ENCODE data around the gene KIFBP.
"Not testable (repeated sequence)": the region's sequence is repeated elsewhere in the genome, so short reads cannot be mapped to it uniquely, and the experiment has no call there.

KIFBP gene

GRCh38 chr10:68997211-68997610 is 8.6 kb downstream of the KIFBP start:
- DNase-seq (ENCODE audit: low read depth in 2 of 2): no peak

DNA sequence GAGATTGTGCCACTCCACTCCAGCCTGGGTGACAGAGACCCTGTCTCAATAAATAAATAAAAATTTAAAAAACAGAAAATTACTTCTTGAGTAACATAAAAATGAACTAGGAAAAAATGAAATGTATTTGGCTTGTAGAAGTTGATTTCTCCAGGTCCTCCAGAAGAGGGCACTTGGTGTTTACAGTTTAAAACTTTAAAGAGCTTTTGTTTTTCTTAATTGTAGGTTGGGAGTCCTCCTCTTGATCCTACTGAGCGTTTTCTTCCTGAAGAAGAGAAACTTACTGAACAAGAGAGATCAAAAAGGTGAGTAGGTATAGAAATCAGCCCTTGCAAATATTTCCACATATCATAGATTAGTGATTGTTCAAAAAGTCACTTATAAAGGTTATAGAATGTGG is 16.2 kb downstream of the KIFBP start:
- peak in 1 of 2 experiments; percentile 21 for DNase-seq (ENCODE audit: low read depth in 2 of 2)

- no peak for DNase-seq (ENCODE audit: low read depth in 2 of 2)
Observed at GRCh38 chr10:69005704-69006485, 17.3 kb downstream of the KIFBP start.

- DNase-seq (ENCODE audit: low read depth in 2 of 2): no peak
Observed at GRCh38 chr10:69007260-69007659, 18.7 kb downstream of the KIFBP start.

DNA sequence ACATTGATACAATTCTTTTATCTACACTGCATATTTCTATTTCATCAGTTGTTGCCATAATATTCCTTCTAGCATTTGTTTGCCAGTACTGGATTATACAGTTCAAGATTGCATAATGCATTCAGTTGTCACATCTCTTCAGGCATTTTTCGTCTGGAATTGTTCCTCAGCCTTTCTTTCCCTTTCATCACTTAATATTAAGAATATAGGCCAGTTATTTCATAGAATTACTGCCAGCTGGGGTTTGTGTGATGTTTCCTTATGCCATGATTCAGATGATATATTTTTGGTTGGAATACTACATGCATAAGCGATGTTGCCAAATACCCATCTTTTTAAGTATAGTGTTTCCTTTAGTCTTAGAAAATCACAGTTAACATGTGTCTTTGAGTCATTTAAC is 20.8 kb downstream of the KIFBP start:
- no peak for DNase-seq (ENCODE audit: low read depth in 2 of 2)

GRCh38 chr10:69010151-69010640 is 21.6 kb downstream of the KIFBP start:
- no peak for DNase-seq (ENCODE audit: low read depth in 2 of 2)

- DNase-seq (ENCODE audit: low read depth in 2 of 2): not testable (repeated sequence)
Observed at GRCh38 chr10:69012778-69013177, 24.2 kb downstream of the KIFBP start.

DNA sequence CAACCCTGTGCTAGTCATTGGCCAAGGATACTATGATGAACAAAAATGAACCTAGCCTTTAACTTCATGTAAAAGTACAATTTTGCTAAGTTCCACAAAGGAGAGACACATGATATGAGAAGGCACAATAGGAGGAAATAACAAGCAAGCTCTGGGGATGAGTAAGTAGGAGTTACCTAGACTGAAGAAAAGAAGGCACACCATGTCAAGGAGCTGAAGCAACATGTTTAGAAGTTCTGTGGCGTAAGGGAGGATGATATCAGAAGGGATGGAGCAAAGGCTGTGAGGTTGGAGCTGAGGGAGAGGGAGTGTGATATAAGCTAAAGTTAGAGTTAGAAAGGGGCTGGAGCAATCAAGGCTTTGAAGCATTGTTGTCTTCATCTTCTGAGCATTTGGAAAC is 25.6 kb downstream of the KIFBP start:
- no peak for DNase-seq (ENCODE audit: low read depth in 2 of 2)

DNA sequence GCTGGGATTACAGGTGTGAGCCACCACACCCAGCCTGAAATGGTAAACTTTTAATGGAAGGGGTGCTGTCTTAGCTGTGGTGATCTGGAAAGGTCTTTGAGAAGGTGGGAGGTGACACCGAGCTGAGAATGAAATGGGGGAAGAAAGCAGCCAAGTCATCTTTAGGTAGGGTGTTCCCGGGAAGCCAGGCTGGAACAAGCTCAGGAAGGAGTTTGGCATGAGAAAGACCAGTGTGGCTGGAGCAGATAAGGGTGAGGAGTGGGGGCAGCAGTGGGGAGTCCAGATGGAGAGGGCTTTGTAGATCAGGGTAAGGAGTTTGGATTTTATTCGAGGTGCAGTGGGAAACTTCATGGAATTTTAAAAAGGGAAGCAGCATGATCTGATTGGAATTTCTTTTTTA is 30.0 kb downstream of the KIFBP start:
- DNase-seq (ENCODE audit: low read depth in 2 of 2): no peak

- no peak for DNase-seq (ENCODE audit: low read depth in 2 of 2)
Observed at GRCh38 chr10:69022611-69023010, 34.0 kb downstream of the KIFBP start.

- DNase-seq (ENCODE audit: low read depth in 2 of 2): no peak
Observed at GRCh38 chr10:69025370-69025896, 36.8 kb downstream of the KIFBP start.

DNA sequence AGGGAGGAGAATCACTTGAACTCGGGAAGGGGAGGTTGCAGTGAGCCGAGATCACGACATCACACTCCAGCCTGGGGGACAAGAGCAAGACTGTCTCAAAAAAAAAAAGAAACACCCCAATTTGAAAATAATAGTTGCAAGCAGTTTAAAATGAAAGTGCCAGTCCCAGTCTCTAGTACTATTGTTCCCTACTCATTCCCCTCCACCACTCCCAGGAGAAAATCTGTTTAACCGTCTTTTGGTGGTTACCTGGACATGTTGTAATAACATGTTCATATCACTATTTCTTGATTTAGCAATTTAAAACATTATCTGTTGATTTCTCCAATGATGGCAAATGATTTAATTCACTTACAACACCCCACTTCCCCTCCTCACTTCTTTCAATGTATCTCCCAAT is 44.7 kb downstream of the KIFBP start:
- DNase-seq (ENCODE audit: low read depth in 2 of 2): no peak

DNA sequence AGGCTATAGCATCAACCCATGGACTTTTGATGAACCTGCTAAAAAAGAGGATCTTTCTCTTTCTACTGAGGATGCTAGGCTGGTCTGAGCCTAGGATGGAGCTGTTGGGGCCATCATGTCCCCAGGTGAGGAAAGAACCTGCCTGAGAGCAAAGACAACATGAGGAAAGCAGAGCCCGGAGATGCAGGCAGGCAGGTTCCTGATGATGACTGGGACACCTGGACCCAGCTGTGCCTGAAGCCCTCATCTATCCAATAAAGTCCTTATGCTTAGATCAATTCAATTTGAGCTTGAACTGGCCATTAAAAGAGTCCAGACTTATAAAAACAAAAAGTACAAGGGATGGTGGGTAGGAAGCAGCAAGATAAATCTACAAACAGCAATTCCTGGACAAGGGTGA is 48.9 kb downstream of the KIFBP start:
- no peak for DNase-seq (ENCODE audit: low read depth in 2 of 2)

- not testable (repeated sequence) for DNase-seq (ENCODE audit: low read depth in 2 of 2)
Observed at GRCh38 chr10:69040904-69041303, 52.3 kb downstream of the KIFBP start.

- no peak for DNase-seq (ENCODE audit: low read depth in 2 of 2)
Observed at GRCh38 chr10:69042417-69042816, 53.8 kb downstream of the KIFBP start.

DNA sequence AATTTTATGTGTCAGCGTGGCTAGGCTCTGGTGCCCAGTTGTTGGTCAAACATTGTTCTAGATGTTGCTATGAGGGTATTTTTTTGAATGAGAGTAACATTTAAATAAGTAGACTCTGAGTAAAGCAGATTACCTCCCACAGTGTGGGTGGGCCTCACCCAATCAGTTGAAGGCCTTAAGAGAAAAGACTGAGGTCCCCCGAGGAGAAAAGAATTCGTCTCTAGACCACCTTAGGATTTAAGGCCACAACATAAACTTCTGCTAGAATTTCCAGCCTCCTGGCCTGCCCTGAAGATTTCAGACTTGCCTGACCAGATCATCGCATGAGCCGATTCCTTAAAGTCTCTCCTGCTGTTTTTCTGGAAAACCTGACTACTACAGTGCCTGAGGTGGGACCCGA is 54.2 kb downstream of the KIFBP start:
- no peak for DNase-seq (ENCODE audit: low read depth in 2 of 2)

DNA sequence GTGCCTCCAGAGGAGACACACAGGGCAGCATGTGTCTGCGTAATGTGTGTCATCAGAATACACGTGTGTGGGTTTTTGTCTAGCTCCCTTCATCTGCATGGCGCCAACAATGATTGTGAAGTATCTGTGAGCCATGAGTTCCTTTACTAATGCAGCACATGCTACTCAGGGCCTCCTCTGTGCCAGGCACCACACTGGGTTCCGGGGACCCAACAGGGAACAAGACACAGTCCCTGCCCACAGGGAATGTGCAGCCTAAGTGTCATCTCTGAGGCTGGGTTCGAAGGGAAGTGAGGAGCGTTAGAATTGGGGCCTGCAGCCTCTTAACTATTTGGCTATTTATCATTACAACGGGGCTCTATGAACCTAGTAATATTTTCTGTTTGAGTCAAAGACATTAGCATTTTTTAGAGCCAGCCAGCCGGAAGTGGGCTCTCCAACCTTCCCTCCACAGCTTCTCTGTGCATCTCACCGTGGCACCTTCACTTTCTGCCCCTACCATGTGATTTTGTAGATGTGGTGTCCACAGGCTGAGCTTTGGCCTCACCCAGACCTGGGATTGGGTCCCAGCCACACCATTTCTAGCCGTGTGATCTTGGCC is 55.4 kb downstream of the KIFBP start:
- no peak for DNase-seq (ENCODE audit: low read depth in 2 of 2)

DNA sequence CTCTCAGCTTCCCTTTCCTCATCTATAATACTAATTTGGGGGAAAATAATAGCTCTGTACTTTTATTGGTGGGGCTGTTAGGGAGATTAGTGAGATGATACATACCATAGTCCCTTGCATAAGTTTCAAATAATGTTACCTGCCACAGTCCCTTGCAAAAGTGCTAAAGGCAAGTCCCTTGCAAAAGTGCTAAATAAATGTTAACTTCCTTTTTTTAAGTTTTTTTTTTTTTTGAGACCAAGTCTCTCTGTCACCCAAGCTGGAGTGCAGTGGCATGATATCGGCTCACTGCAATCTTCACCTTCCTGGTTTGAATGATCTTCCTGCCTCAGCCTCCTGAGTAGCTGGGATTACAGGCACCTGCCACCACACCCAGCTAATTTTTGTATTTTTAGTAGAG is 55.9 kb downstream of the KIFBP start:
- no peak for DNase-seq (ENCODE audit: low read depth in 2 of 2)

GRCh38 chr10:69045441-69046300 is 57.1 kb downstream of the KIFBP start:
- DNase-seq (ENCODE audit: low read depth in 2 of 2): no peak

- DNase-seq (ENCODE audit: low read depth in 2 of 2): no peak
Observed at GRCh38 chr10:69047111-69047832, 58.7 kb downstream of the KIFBP start.

GRCh38 chr10:69048103-69048502 is 59.5 kb downstream of the KIFBP start:
- no peak for DNase-seq (ENCODE audit: low read depth in 2 of 2)

- DNase-seq (ENCODE audit: low read depth in 2 of 2): no peak
Observed at GRCh38 chr10:69049566-69049961, 61.0 kb downstream of the KIFBP start.

All from fibroblast of skin of left quadriceps (primary cell).